B cell (primary cell): ENCODE data around the gene ST6GAL1. TPM values are rescaled to one million over a fixed set of nuclear protein-coding genes. Genes with fewer than 3 reads are reported as not detected.
"Not testable (repeated sequence)": the region's sequence is repeated elsewhere in the genome, so short reads cannot be mapped to it uniquely, and the experiment has no call there.

Experiments
- ATAC-seq: fragments of 200-7000 bp; cut with Tn5 transposase; one replicate; pipeline ENCODE4 v1.10.0; 2021; ENCODE audit warnings: low read depth, mild to moderate bottlenecking, moderate number of reproducible peaks, moderate library complexity
- CTCF ChIA-PET: fragments of 350-600 bp; sonication (Branson Sonifier 250); formaldehyde crosslinking; loops from one replicate; lab custom pipeline; 2021; ENCODE audit warnings: antibody characterized with exemption, inconsistent platforms; lab: Charles Lee
- POLR2A ChIA-PET: fragments of 350-600 bp; sonication (Branson Sonifier 250); formaldehyde crosslinking; loops from one replicate; lab custom pipeline; 2021; ENCODE audit warnings: antibody characterized with exemption; lab: Charles Lee
- DNase-seq: peaks from one replicate; pipeline ENCODE4 v3.0.0; 2013
- H2AFZ ChIP-seq: 2 replicates; pipeline ENCODE4 v1.6.1; 2012; ENCODE audit warnings: mild to moderate bottlenecking, low read depth, low read length; ENCODE audit not compliant: insufficient read depth, poor library complexity, severe bottlenecking
- H3K27ac ChIP-seq, 2 donors: 1 replicate in 1 of 2; 2 replicates in 1 of 2; pipeline ENCODE4 v1.5.1; 2012 to 2013; ENCODE audit warnings: low read length in 2 of 2, mild to moderate bottlenecking in 2 of 2, moderate library complexity in 1 of 2
- H3K27me3 ChIP-seq, 4 experiments: fragments of 200-600 bp in 1 of 4; sonication (generic) in 1 of 4; replicated peaks in 1 of 4; 1 replicate in 2 of 4; 2 replicates in 2 of 4; pipeline versions ENCODE4 v1.6.1 to v1.7.0; 2013 to 2016; ENCODE audit warnings: low read length in 3 of 4, mild to moderate bottlenecking in 2 of 4, mixed read lengths in 1 of 4, moderate library complexity in 1 of 4; ENCODE audit not compliant: insufficient read depth in 4 of 4, control insufficient read depth in 3 of 4; ENCODE audit errors: control extremely low read depth in 1 of 4
- H3K36me3 ChIP-seq, 2 experiments: replicated peaks in 1 of 2; 1 replicate in 1 of 2; 2 replicates in 1 of 2; pipeline versions ENCODE4 v1.6.1 to v1.7.1; 2013; ENCODE audit warnings: low read length in 1 of 2; ENCODE audit not compliant: insufficient read depth in 2 of 2, control insufficient read depth in 1 of 2; ENCODE audit errors: control extremely low read depth in 1 of 2, extremely low read depth in 1 of 2
- H3K4me1 ChIP-seq, 2 donors: fragments of 200-600 bp in 1 of 2; sonication (generic) in 1 of 2; 1 replicate in 1 of 2; 2 replicates in 1 of 2; pipeline versions ENCODE4 v1.5.1 to v1.6.1; 2013 to 2017; ENCODE audit warnings: low read length in 2 of 2; ENCODE audit not compliant: control insufficient read depth in 2 of 2, insufficient read depth in 2 of 2
- H3K4me2 ChIP-seq: replicated peaks from 2 replicates; pipeline ENCODE3; 2012; ENCODE audit warnings: mild to moderate bottlenecking, low read depth, low read length; ENCODE audit not compliant: poor library complexity, severe bottlenecking
- H3K4me3 ChIP-seq, 5 experiments: fragments of 200-600 bp in 1 of 5; sonication (generic) in 1 of 5; 1 replicate in 3 of 5; 2 replicates in 2 of 5; pipeline versions ENCODE4 v1.5.1 to v1.7.0; 2011 to 2016; ENCODE audit warnings: low read length in 4 of 5, mild to moderate bottlenecking in 4 of 5, low read depth in 2 of 5, control low read depth in 1 of 5, moderate library complexity in 1 of 5; ENCODE audit not compliant: insufficient read depth in 1 of 5; ENCODE audit errors: control extremely low read depth in 1 of 5, extremely low read depth in 1 of 5
- H3K79me2 ChIP-seq: fragments of 200-600 bp; sonication (generic); one replicate; pipeline ENCODE4 v1.6.0; 2016; ENCODE audit warnings: low read length; ENCODE audit not compliant: control insufficient read depth, insufficient read depth
- H3K9ac ChIP-seq: fragments of 200-600 bp; sonication (generic); 2 replicates; pipeline ENCODE4 v1.6.1; 2017; ENCODE audit warnings: mild to moderate bottlenecking, low read length, moderate library complexity
- H3K9me3 ChIP-seq, 3 donors: one replicate each; pipeline versions ENCODE4 v1.6.1 to v1.7.1; 2013; ENCODE audit warnings: low read length in 2 of 3; ENCODE audit not compliant: control insufficient read depth in 2 of 3, insufficient read depth in 1 of 3; ENCODE audit errors: control extremely low read depth in 1 of 3
- H4K20me1 ChIP-seq: 2 replicates; pipeline ENCODE4 v1.6.0; 2012; ENCODE audit warnings: mild to moderate bottlenecking, low read length; ENCODE audit not compliant: insufficient read depth, control insufficient read depth, poor library complexity, severe bottlenecking
- H3K27ac Mint-ChIP-seq: one replicate; pipeline ENCODE4 v1.8.0; 2021; ENCODE audit warnings: mixed read lengths
- H3K27me3 Mint-ChIP-seq: one replicate; pipeline ENCODE4 v1.8.0; 2021; ENCODE audit warnings: mixed read lengths
- H3K4me1 Mint-ChIP-seq: one replicate; pipeline ENCODE4 v1.8.0; 2021; ENCODE audit warnings: mixed read lengths
- H3K4me3 Mint-ChIP-seq: one replicate; pipeline ENCODE4 v1.8.0; 2021; ENCODE audit warnings: mixed read lengths
- H3K9me3 Mint-ChIP-seq: one replicate; pipeline ENCODE4 v1.8.0; 2022; ENCODE audit warnings: mixed read lengths; ENCODE audit not compliant: insufficient read depth
- CTCF ChIP-seq: fragments of 200-600 bp; IDR thresholded peaks from one replicate; pipeline ENCODE4 v1.8.0; 2022; ENCODE audit warnings: antibody characterized with exemption, mild to moderate bottlenecking
- EZH2 ChIP-seq: IDR thresholded peaks from 2 replicates; pipeline ENCODE4 v1.6.1; 2012; ENCODE audit warnings: borderline replicate concordance, low read depth, mild to moderate bottlenecking, moderate library complexity, low read length; ENCODE audit not compliant: insufficient read depth, poor library complexity, severe bottlenecking
- WGBS: methylation state at CpG from one replicate; pipeline ENCODE4 v1.1.5; 2013; ENCODE audit warnings: missing lambda C conversion rate; ENCODE audit not compliant: insufficient coverage; 5-methylcytosine and 5-hydroxymethylcytosine counted together
- intact Hi-C: fragments of 100-400 bp; cut with micrococcal nuclease; formaldehyde crosslinking; loops from one replicate; pipeline ENCODE4 v1.10.0; 2022
- polyA plus RNA-seq: library from polyadenylated mRNA; depleted of rRNA; stranded (reverse); fragments of >200 nt; gene quantifications from 2 replicates; pipeline ENCODE4 v1.2.3, GENCODE V29; 2012
- total RNA-seq, 2 donors: library from RNA; stranded (reverse); fragments of 120-200 nt in 1 of 2; gene quantifications; 1 replicate in 1 of 2; 2 replicates in 1 of 2; pipeline versions ENCODE4 v1.2.3 to v1.2.4, GENCODE V29; 2013 to 2022

Gene ST6GAL1
- total and polyA plus RNA-seq, 2 donors (not counting 1 experiment from before 2014, with no cell fraction given) = 174 to 563 TPM

- DNase-seq (no peak), ATAC-seq (no peak)
- POLR2A ChIA-PET = no interaction called here
- H3K9me3 ChIP-seq = peaks cover 0 to 5% (median 1%) of the 10 kb centered on the region in 3 donors
- H3K4me1 Mint-ChIP-seq = peaks cover 86% of the 10 kb centered on the region
- no peak overlapping the region for H2AFZ ChIP-seq
- intact Hi-C loops = no loop called here
- H3K4me1 ChIP-seq = peaks cover 71 to 74% of the 10 kb centered on the region in 2 donors
- no peaks in the 10 kb centered on the region for H3K9me3 Mint-ChIP-seq
- H3K9ac ChIP-seq = no peak overlapping the region
- peaks cover 14 to 65% of the 10 kb centered on the region in 2 experiments for H3K36me3 ChIP-seq
- H3K27ac ChIP-seq = peak overlapping the region in 1 of 2 donors; percentile 75
- no peaks in the 10 kb centered on the region for H3K27me3 Mint-ChIP-seq
- H3K4me3 Mint-ChIP-seq = peak overlapping the region; percentile 18
- peak overlapping the region; percentile 7 for H3K4me2 ChIP-seq
- H3K4me3 ChIP-seq = no peak overlapping the region
- H4K20me1 ChIP-seq = no peaks in the 10 kb centered on the region
- TF ChIP-seq CTCF = no peak
- TF ChIP-seq EZH2 = no peak
- peak overlapping the region; percentile 29 for H3K27ac Mint-ChIP-seq
- WGBS = no CpG with 5 or more reads among the region's 2 CpGs
- CTCF ChIA-PET = interaction anchor here (0.5 kb wide), 1 partner anchor 15 kb away, joined by 4 read pairs; no protein-coding TSS in a partner anchor
- peaks cover 94% of the 10 kb centered on the region for H3K79me2 ChIP-seq
- no peaks in the 10 kb centered on the region for H3K27me3 ChIP-seq
These were observed 76.7 kb downstream of the ST6GAL1 start for GRCh38 chr3:187006864-187007630.

DNA sequence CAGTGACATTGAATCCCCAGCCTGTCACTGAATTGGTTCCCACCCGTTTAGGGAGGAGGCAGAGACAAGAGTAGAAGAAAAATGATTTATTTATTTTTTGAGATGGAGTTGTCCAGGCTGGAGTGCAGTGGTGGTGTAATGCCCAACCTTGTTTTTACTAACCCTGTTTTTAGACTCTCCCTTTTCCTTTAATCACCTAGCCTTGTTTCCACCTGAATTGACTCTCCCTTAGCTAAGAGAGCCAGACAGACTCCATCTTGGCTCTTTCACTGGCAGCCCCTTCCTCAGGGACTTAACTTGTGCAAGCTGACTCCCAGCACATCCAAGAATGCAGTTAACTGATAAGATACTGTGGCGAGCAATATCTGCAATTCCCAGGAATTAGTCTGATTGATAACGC, 80.1 kb downstream of the ST6GAL1 start:
- Mint-ChIP-seq H3K27ac (peak overlapping the region; percentile 41), H3K4me1 (peaks cover 87% of the 10 kb centered on the region)
- H3K9me3 ChIP-seq, H3K27me3 Mint-ChIP-seq, H3K4me2 ChIP-seq, H3K9me3 Mint-ChIP-seq, POLR2A ChIA-PET, H3K9ac ChIP-seq, DNase-seq, H3K27me3 ChIP-seq, H3K4me3 Mint-ChIP-seq, H2AFZ ChIP-seq, H4K20me1 ChIP-seq, H3K4me3 ChIP-seq, ATAC-seq: not testable (repeated sequence)
- CTCF ChIA-PET = interaction anchor here (1.5 to 2.0 kb wide), 2 partner anchors 8 to 14 kb away, joined by 4 to 5 read pairs; no protein-coding TSS in a partner anchor
- H3K36me3 ChIP-seq = peaks cover 12 to 70% of the 10 kb centered on the region in 2 experiments
- H3K4me1 ChIP-seq = peaks cover 76 to 80% of the 10 kb centered on the region in 2 donors
- peaks cover 94% of the 10 kb centered on the region for H3K79me2 ChIP-seq
- intact Hi-C loops = loop anchor here (10.0 kb wide), 2 partner anchors 436 to 1076 kb away; partner anchors contain the start of genes DNAJB11 and TRA2B
- peak overlapping the region; percentile 5 to 62 for H3K27ac ChIP-seq
- 100% methylated on average over 2 of the region's 3 CpGs for WGBS
